ENCODE results near the gene SLC46A2.

DNA sequence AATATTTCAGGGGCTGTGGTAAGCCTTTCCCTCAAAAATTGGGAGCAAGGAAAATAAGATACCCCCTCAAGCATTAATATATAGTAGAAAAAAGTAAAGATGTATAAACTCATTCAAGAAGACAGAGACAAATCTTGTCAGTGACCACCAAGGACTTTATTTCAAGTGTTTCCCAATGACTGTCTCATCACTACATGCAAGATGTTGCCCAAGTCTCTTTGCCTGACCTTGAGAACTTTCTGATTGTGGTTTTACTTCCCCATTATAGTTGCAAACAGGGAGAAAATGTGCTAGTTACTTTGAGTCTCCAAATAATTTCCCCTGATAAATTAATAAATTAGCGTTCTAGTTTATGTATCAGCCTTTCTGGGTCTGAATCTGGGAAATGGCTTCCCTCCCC lies 4.0 kb upstream of the SLC46A2 start:
- TF ChIP-seq CTCF (conservative IDR thresholded peaks at IDR 0.05; ENCODE audit: low read length) (no peak), EZH2phosphoT487 (IDR thresholded peaks at IDR 0.05; ENCODE audit: borderline replicate concordance, low read depth, low read length) (no peak)

All from OCI-LY7 (cell line).